Prostate gland (tissue), 2 donors: Measurements from ENCODE around the gene CTBS. TPM values are rescaled to one million over a fixed set of nuclear protein-coding genes. Genes with fewer than 3 reads are reported as not detected.

Source experiments
- DNase-seq: peaks from one replicate; pipeline ENCODE4 v3.0.0-alpha.2; 2019; ENCODE audit warnings: low spot score
- H3K27ac ChIP-seq, 2 donors: fragments of 200-600 bp; sonication (generic); 2 replicates each; pipeline ENCODE4 v1.5.1; 2017 to 2019
- H3K27me3 ChIP-seq: fragments of 200-600 bp; sonication (generic); replicated peaks from 2 replicates; pipeline ENCODE4 v1.5.1; 2019; ENCODE audit not compliant: insufficient read depth
- H3K36me3 ChIP-seq, 2 donors: fragments of 200-600 bp; sonication (generic); 1 replicate in 1 of 2; 2 replicates in 1 of 2; pipeline versions ENCODE4 v1.5.1 to v1.8.1; 2017 to 2019
- H3K4me1 ChIP-seq: fragments of 200-600 bp; sonication (generic); replicated peaks from 2 replicates; pipeline ENCODE4 v1.5.1; 2019
- H3K4me3 ChIP-seq, 2 donors: fragments of 200-600 bp; sonication (generic); 2 replicates each; pipeline ENCODE4 v1.5.1; 2017 to 2019
- H3K9me3 ChIP-seq: fragments of 200-600 bp; sonication (generic); 2 replicates; pipeline ENCODE4 v1.5.1; 2017
- CTCF ChIP-seq, 4 experiments: fragments of 200-600 bp in 2 of 4; fragments of 450-650 bp in 2 of 4; sonication (generic) in 2 of 4; IDR thresholded peaks; 1 replicate in 3 of 4; 2 replicates in 1 of 4; pipeline ENCODE4 v1.5.1; 2016 to 2019; ENCODE audit warnings: antibody characterized with exemption in 4 of 4, mild to moderate bottlenecking in 2 of 4, moderate library complexity in 2 of 4
- POLR2A ChIP-seq: fragments of 450-650 bp; IDR thresholded peaks from one replicate; pipeline ENCODE4 v1.6.1; 2016; ENCODE audit warnings: antibody characterized with exemption, mild to moderate bottlenecking
- POLR2AphosphoS5 ChIP-seq: sonication (generic); formaldehyde crosslinking; IDR thresholded peaks from one replicate; pipeline ENCODE4 v1.6.1; 2017; ENCODE audit warnings: antibody characterized with exemption
- WGBS: methylation state at CpG from one replicate; pipeline ENCODE4 v1.1.5; 2018; 5-methylcytosine and 5-hydroxymethylcytosine counted together
- intact Hi-C: fragments of 100-400 bp; cut with DNase I; formaldehyde crosslinking; loops from one replicate; pipeline ENCODE4 v1.14.2; 2022
- total RNA-seq, 2 donors: library from RNA; depleted of rRNA; stranded (reverse); fragments of >200 nt; gene quantifications; one replicate each; pipeline ENCODE4 v1.1.0, GENCODE V29; 2016

CTBS gene
- total RNA-seq, 2 donors from 2014 or later: 15.1 to 45.5 TPM

GRCh38 chr1:84538599-84538998, 35.6 kb downstream of the CTBS start:
- H3K4me3 ChIP-seq: no peak overlapping the region
- no peaks in the 10 kb centered on the region for H3K9me3 ChIP-seq
- intact Hi-C loops: no loop called here
- H3K27me3 ChIP-seq: no peaks in the 10 kb centered on the region
- H3K27ac ChIP-seq: no peak overlapping the region
- TF ChIP-seq POLR2A (no peak), CTCF (IDR thresholded peaks at IDR 0.05) (no peak), POLR2AphosphoS5 (no peak)
- no peaks in the 10 kb centered on the region for H3K36me3 ChIP-seq
- no peak for DNase-seq
- no peaks in the 10 kb centered on the region for H3K4me1 ChIP-seq

- no peak for DNase-seq
- Histone ChIP-seq H3K27me3 (no peaks in the 10 kb centered on the region), H3K36me3 (no peaks in the 10 kb centered on the region), H3K4me1 (no peaks in the 10 kb centered on the region), H3K9me3 (no peaks in the 10 kb centered on the region), H3K27ac (no peak overlapping the region), H3K4me3 (no peak overlapping the region)
- intact Hi-C loops: no loop called here
- TF ChIP-seq POLR2AphosphoS5 (no peak), CTCF (IDR thresholded peaks at IDR 0.05) (no peak), POLR2A (no peak)
- WGBS: 92% methylated on average over 1 of the region's 1 CpG
Observed at GRCh38 chr1:84525779-84526178, 48.5 kb downstream of the CTBS start.

- intact Hi-C loops: no loop called here
- TF ChIP-seq POLR2A: no peak
- no peak for TF ChIP-seq POLR2AphosphoS5
- TF ChIP-seq CTCF (IDR thresholded peaks at IDR 0.05): no peak
- no peak overlapping the region for H3K4me3 ChIP-seq
- no peaks in the 10 kb centered on the region for H3K27me3 ChIP-seq
- no peaks in the 10 kb centered on the region for H3K36me3 ChIP-seq
- no peaks in the 10 kb centered on the region for H3K9me3 ChIP-seq
- H3K4me1 ChIP-seq: no peaks in the 10 kb centered on the region
- H3K27ac ChIP-seq: no peak overlapping the region
- DNase-seq: no peak
Observed at GRCh38 chr1:84524590-84524989, 49.6 kb downstream of the CTBS start.

GRCh38 chr1:84510668-84511067, 63.6 kb downstream of the CTBS start:
- DNase-seq: no peak
- Histone ChIP-seq H3K9me3 (no peaks in the 10 kb centered on the region), H3K4me1 (no peaks in the 10 kb centered on the region), H3K36me3 (no peaks in the 10 kb centered on the region), H3K27ac (no peak overlapping the region), H3K4me3 (no peak overlapping the region), H3K27me3 (no peaks in the 10 kb centered on the region)
- intact Hi-C loops: no loop called here
- 36% methylated on average over 3 of the region's 3 CpGs for WGBS
- TF ChIP-seq CTCF (IDR thresholded peaks at IDR 0.05) (no peak), POLR2A (no peak), POLR2AphosphoS5 (peak; percentile 17)

- no peak for DNase-seq
- Histone ChIP-seq H3K27ac (no peak overlapping the region), H3K4me3 (no peak overlapping the region), H3K9me3 (no peaks in the 10 kb centered on the region), H3K36me3 (no peaks in the 10 kb centered on the region), H3K27me3 (no peaks in the 10 kb centered on the region), H3K4me1 (no peaks in the 10 kb centered on the region)
- TF ChIP-seq POLR2AphosphoS5 (no peak), CTCF (IDR thresholded peaks at IDR 0.05) (no peak), POLR2A (no peak)
- intact Hi-C loops: no loop called here
- 61% methylated on average over 2 of the region's 2 CpGs for WGBS
Observed at GRCh38 chr1:84510165-84510564, 64.1 kb downstream of the CTBS start.
